BE2C (cell line): Measurements from ENCODE around the gene FBN3.

Experiments
- DNase-seq: peaks from one replicate; pipeline ENCODE4 v3.0.0-alpha.2; 2020
- H3K27me3 ChIP-seq: fragments of 250-450 bp; sonication (Bioruptor Pico); 2 replicates; pipeline ENCODE4 v1.5.1; 2020; ENCODE audit warnings: mild to moderate bottlenecking
- H3K36me3 ChIP-seq: fragments of 250-450 bp; sonication (Bioruptor Pico); 2 replicates; pipeline ENCODE4 v1.5.1; 2020; ENCODE audit warnings: mild to moderate bottlenecking
- H3K4me1 ChIP-seq: fragments of 250-450 bp; sonication (Bioruptor Pico); 2 replicates; pipeline ENCODE4 v1.5.1; 2020
- H3K4me3 ChIP-seq: 2 replicates; pipeline ENCODE4 v1.5.1; 2011; ENCODE audit warnings: low read depth, low read length
- H3K9me3 ChIP-seq: fragments of 250-450 bp; sonication (Bioruptor Pico); 2 replicates; pipeline ENCODE4 v1.5.1; 2020
- TF ChIP-seq, protein P1 (sequence below): IDR thresholded peaks from 2 replicates; pipeline ENCODE4 v1.5.1; 2012; ENCODE audit warnings: mild to moderate bottlenecking, low read depth, low read length

FBN3 gene

DNA sequence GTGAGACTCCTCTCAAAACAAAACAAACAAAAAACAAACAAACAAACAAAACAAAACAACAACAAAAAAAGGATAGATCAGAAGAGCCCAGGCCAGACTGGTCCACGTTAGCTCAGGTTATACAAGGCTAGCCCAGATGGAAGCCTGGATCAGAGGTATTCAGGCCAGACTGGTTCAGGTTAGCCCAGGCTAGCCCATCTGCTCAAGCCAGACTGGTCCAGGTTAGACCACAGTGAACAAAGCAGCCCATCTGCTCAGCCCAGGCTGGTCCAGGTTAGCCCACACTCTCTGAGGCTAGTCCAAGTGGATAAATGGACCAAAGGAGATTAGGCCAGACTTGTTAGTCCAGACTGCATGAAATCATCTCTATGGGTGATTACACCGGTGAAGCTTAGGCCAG, 55.7 kb downstream of the FBN3 start:
- no peak overlapping the region for H3K4me3 ChIP-seq
- H3K36me3 ChIP-seq: no peaks in the 10 kb centered on the region
- no peak for DNase-seq
- H3K9me3 ChIP-seq: peaks cover 5% of the 10 kb centered on the region; the same call in 1 of the 2 replicates
- TF ChIP-seq, protein P1, sequence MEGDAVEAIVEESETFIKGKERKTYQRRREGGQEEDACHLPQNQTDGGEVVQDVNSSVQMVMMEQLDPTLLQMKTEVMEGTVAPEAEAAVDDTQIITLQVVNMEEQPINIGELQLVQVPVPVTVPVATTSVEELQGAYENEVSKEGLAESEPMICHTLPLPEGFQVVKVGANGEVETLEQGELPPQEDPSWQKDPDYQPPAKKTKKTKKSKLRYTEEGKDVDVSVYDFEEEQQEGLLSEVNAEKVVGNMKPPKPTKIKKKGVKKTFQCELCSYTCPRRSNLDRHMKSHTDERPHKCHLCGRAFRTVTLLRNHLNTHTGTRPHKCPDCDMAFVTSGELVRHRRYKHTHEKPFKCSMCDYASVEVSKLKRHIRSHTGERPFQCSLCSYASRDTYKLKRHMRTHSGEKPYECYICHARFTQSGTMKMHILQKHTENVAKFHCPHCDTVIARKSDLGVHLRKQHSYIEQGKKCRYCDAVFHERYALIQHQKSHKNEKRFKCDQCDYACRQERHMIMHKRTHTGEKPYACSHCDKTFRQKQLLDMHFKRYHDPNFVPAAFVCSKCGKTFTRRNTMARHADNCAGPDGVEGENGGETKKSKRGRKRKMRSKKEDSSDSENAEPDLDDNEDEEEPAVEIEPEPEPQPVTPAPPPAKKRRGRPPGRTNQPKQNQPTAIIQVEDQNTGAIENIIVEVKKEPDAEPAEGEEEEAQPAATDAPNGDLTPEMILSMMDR: no peak
- H3K4me1 ChIP-seq: no peaks in the 10 kb centered on the region
- H3K27me3 ChIP-seq: no peaks in the 10 kb centered on the region

DNA sequence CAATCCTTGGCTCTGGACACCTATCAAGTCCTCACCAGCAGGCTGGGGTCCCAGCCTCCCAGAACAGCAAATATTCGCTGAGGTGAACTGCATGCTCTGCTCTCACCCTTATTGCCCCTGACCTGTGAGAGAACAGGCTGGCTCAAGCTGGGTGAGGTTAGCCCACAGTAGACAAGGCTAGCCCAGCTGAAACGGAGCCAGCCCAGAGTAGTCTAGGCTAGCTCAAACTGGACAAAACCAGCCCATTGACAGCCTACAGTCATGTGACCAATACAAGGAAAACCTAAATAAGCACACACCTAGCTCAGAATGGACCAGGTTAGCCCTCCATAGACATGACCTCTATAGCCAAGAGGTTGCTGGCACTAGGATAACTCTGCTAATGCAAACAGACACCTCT, 58.4 kb downstream of the FBN3 start:
- TF ChIP-seq, protein P1: no peak
- Histone ChIP-seq H3K36me3 (no peaks in the 10 kb centered on the region), H3K9me3 (peaks cover 3% of the 10 kb centered on the region; the same call in 1 of the 2 replicates), H3K27me3 (no peaks in the 10 kb centered on the region), H3K4me3 (no peak overlapping the region), H3K4me1 (no peaks in the 10 kb centered on the region)
- no peak for DNase-seq

DNA sequence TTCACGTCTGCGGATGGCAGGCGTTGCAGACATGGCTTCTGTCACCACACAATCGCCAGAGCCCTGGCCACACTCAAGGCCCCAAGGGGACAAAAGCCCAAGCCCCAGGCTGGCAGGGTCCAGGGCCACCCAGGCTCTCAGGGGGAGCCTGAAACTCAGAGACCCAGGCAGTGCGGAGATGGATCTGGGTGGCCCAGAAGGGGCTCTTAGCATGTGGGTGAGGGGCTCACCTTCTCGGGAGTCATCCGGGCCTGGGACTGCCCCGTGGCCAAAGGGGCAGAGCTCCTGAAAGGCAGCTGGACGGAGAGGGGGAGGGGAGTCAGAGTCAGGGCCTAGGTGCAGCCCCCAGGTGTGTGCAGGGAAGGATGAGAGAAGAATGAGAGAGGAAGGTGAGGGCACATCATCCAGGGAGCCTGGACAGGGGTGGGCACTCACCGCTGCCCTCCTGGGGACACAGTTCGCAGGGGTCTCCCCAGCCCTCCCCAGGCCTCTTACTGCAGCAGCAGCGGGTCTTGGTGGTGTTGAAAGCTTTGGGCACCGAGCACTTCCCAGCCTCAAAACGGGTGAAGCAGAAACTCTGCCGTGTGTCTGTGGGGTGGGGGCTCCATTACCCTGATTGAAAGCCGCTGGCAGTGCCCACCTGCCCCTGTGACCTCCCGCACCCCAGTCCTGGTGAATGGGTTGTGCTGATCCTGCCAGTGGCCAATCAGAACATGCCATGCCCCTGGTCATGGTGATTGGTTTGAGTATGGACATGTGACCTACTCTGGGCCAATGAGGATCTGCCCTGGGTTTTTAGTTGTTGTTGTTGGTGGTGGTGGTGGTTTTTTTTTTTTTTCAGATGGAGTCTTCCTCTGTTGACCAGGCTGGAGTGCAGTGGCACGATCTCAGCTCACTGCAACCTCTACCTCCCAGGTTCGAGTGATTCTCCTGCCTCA, 59.5 kb downstream of the FBN3 start:
- Histone ChIP-seq H3K9me3 (no peaks in the 10 kb centered on the region), H3K4me1 (no peaks in the 10 kb centered on the region), H3K36me3 (no peaks in the 10 kb centered on the region), H3K27me3 (no peaks in the 10 kb centered on the region), H3K4me3 (no peak overlapping the region)
- DNase-seq: no peak
- TF ChIP-seq, protein P1: no peak

DNA sequence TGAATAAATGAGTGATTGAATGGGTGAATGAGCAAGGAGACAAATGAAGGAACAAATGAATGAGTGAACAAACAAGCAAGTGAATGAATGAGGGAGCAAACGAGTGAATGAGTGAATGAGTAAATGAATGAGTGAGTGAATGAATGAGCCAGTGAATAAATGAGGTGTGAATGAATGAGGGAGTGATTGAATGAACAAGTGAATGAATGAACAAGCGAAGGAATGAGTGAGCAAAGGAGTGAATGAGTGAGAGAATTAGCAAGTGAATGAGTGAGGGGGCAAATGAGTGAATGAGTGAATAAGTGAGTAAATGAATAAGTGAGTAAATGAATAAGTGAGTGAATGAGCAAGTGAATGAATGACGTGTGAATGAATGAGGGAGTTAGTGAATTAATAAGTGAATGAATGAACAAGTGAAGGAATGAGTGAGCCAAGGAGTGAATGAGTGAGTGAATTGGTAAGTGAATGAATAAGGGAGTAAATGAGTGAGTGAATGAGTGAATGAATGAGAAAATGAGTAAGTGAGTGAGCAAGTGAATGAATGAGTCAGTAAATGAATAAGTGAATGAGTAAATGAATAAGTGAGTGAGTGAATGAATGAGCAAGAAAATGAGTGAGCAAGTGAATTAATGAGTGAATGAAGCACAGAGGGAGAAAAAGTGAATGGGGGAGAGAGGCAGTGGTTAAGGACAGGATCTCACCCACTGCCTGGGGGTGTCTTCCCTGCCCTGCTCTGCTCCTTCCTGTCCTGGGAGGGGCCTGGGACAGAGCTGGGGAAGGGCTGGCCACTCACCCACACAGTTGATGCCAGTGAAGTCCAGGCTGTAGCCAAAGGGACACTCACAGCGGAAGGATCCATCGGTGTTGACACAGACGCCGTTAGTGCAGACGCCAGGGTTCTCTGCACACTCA, 60.4 kb downstream of the FBN3 start:
- DNase-seq: no peak
- Histone ChIP-seq H3K4me3 (no peak overlapping the region), H3K9me3 (no peaks in the 10 kb centered on the region), H3K36me3 (no peaks in the 10 kb centered on the region), H3K27me3 (no peaks in the 10 kb centered on the region), H3K4me1 (no peaks in the 10 kb centered on the region)
- TF ChIP-seq, protein P1: no peak

DNA sequence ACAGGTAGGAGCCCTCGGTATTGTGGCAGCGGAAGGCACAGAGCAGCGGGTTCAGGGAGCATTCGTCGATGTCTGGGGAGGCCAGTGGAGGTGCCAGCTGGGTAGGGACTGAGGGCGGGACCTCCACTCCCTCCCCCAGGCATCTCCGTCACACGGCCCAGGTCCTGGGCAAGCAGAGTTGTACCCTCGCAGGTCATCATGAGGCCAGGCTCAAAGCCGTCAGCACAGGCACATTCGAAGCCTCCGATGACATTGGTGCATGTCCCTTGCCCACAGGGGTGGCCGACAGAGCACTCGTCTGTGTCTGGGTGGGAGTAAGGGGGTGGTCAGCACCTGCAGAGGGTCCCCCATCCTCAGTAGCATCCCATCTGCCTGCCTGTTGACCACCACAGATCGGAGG, 61.5 kb downstream of the FBN3 start:
- H3K4me1 ChIP-seq: no peaks in the 10 kb centered on the region
- DNase-seq: no peak
- TF ChIP-seq, protein P1: no peak
- no peaks in the 10 kb centered on the region for H3K9me3 ChIP-seq
- no peaks in the 10 kb centered on the region for H3K36me3 ChIP-seq
- H3K27me3 ChIP-seq: no peaks in the 10 kb centered on the region
- H3K4me3 ChIP-seq: no peak overlapping the region
